ENCODE data around the gene ADH6. TPM values are rescaled to one million over a fixed set of nuclear protein-coding genes. Genes with fewer than 3 reads are reported as not detected.

The ADH6 gene
- total and polyA plus RNA-seq, 2 of the 8 experiments (the other 6 are each of a cell fraction or from before 2014, with no cell fraction given), result not detected

GRCh38 chr4:99179626-99180025, 39.4 kb downstream of the ADH6 start:
- Histone ChIP-seq H3K4ac (replicated peaks; ENCODE audit: insufficient read length, low read depth, low read length) (no peak overlapping the region), H2BK120ac (replicated peaks; ENCODE audit: low read depth, low read length) (no peak overlapping the region), H3K9me3 (ENCODE audit: insufficient read depth in 2 of 2, low read depth in 1 of 2, low read length in 1 of 2) (no peaks in the 10 kb centered on the region), H3K27me3 (replicated peaks in 1 of 4; ENCODE audit: control insufficient read depth in 3 of 4, extremely low read depth in 1 of 4, insufficient read depth in 3 of 4, low read length in 3 of 4) (no peaks in the 10 kb centered on the region), H3K9ac (replicated peaks in 1 of 4; ENCODE audit: extremely low read depth in 1 of 4, low read depth in 3 of 4, low read length in 3 of 4) (no peak overlapping the region), H3K4me3 (ENCODE audit: extremely low read depth in 1 of 4, insufficient read depth in 2 of 4, low read depth in 3 of 4, low read length in 4 of 4) (no peak overlapping the region), H3K36me3 (ENCODE audit: control insufficient read depth in 2 of 4, insufficient read depth in 4 of 4, low read length in 3 of 4) (no peaks in the 10 kb centered on the region), H2AK5ac (ENCODE audit: low read depth, low read length) (no peak overlapping the region), H3K4me2 (ENCODE audit: insufficient read depth in 1 of 2, low read depth in 2 of 2, low read length in 2 of 2) (no peak overlapping the region), H3K23ac (ENCODE audit: insufficient read length) (no peak overlapping the region), H3K79me1 (ENCODE audit: low read depth, low read length) (no peaks in the 10 kb centered on the region), H3K56ac (replicated peaks; ENCODE audit: insufficient read length, low read depth, low read length) (no peak overlapping the region), H2AFZ (ENCODE audit: low read length) (no peak overlapping the region), H4K91ac (replicated peaks; ENCODE audit: insufficient read length, low read length) (no peak overlapping the region), H3K4me1 (replicated peaks in 1 of 4; ENCODE audit: control insufficient read depth in 3 of 4, insufficient read depth in 4 of 4, low read length in 3 of 4) (no peaks in the 10 kb centered on the region), H2BK12ac (ENCODE audit: low read depth, low read length) (no peak overlapping the region), H3K14ac (ENCODE audit: insufficient read length) (no peak overlapping the region), H3K23me2 (ENCODE audit: low read depth, low read length) (no peaks in the 10 kb centered on the region), H4K8ac (ENCODE audit: extremely low read depth, insufficient read depth, low read length) (no peak overlapping the region), H3K79me2 (ENCODE audit: control insufficient read depth in 1 of 2, insufficient read depth in 2 of 2, low read length in 2 of 2) (no peaks in the 10 kb centered on the region), H3K27ac (ENCODE audit: low read depth, low read length) (no peak overlapping the region), H2BK15ac (ENCODE audit: low read length) (no peak overlapping the region), H3K18ac (ENCODE audit: extremely low read depth, low read length) (no peak overlapping the region), H4K5ac (ENCODE audit: insufficient read length, low read depth, low read length) (no peak overlapping the region), H2BK20ac (ENCODE audit: low read length) (no peak overlapping the region), H4K20me1 (replicated peaks in 1 of 2; ENCODE audit: control insufficient read depth in 1 of 2, insufficient read depth in 2 of 2, low read length in 2 of 2) (no peaks in the 10 kb centered on the region), H2BK5ac (ENCODE audit: low read depth, low read length) (no peak overlapping the region)
- no peak for TF ChIP-seq ASH2L (IDR thresholded peaks at IDR 0.05; ENCODE audit: low read length)
- no peak for TF ChIP-seq SAP30 (IDR thresholded peaks at IDR 0.05; ENCODE audit: insufficient read depth, insufficient replicate concordance, low read length)
- no peak for TF ChIP-seq ATF2 (IDR thresholded peaks at IDR 0.05; ENCODE audit: low read length)
- DNase-seq (ENCODE audit: low read depth in 1 of 2, low spot score in 2 of 2) (no peak), FAIRE-seq (no peak)
- ChIA-PET CTCF (ENCODE audit: partially characterized antibody) (interaction anchor here (1.4 kb wide), 2 partner anchors 73 to 198 kb away, joined by 3 to 5 read pairs; no protein-coding TSS in a partner anchor), POLR2A (ENCODE audit: partially characterized antibody) (interaction anchor here (0.6 kb wide), 1 partner anchor 768 kb away, joined by 3 read pairs; no protein-coding TSS in a partner anchor)
- WGBS, 2 experiments (ENCODE audit: extremely low coverage in 1 of 2, insufficient coverage in 1 of 2, insufficient read length in 1 of 2, insufficient replicate concordance in 2 of 2, low coverage in 1 of 2, low lambda C conversion rate in 2 of 2, missing lambda C conversion rate in 1 of 2), result 95% methylated on average over 1 of the region's 1 CpG; no CpG with 5 or more reads in 1 of the 2 experiments
